Natural killer cell (primary cell): ENCODE measurements around the gene NRG3. TPM values are rescaled to one million over a fixed set of nuclear protein-coding genes. Genes with fewer than 3 reads are reported as not detected.

Source experiments
- ATAC-seq, 3 donors: fragments of 150-1000 bp in 2 of 3; fragments of 200-7000 bp in 1 of 3; cut with Tn5 transposase; 1 replicate in 1 of 3; 2 replicates in 2 of 3; pipeline ENCODE4 v1.10.0; 2021; ENCODE audit warnings: mild to moderate bottlenecking in 2 of 3, moderate library complexity in 2 of 3
- DNase-seq, 2 donors: peaks; one replicate each; pipeline versions ENCODE4 v3.0.0 to v3.0.0-alpha.2; 2013 to 2021; ENCODE audit warnings: mixed read lengths in 1 of 2
- H3K27ac ChIP-seq: one replicate; pipeline ENCODE4 v1.5.1; 2013; ENCODE audit warnings: mild to moderate bottlenecking, low read length
- H3K27me3 ChIP-seq: one replicate; pipeline ENCODE4 v1.6.1; 2013; ENCODE audit warnings: low read length; ENCODE audit not compliant: control insufficient read depth, insufficient read depth
- H3K36me3 ChIP-seq: one replicate; pipeline ENCODE4 v1.6.1; 2013; ENCODE audit warnings: low read length; ENCODE audit not compliant: control insufficient read depth, insufficient read depth
- H3K4me1 ChIP-seq: one replicate; pipeline ENCODE4 v1.6.1; 2013; ENCODE audit warnings: low read length; ENCODE audit not compliant: control insufficient read depth, insufficient read depth
- H3K4me3 ChIP-seq: one replicate; pipeline ENCODE4 v1.5.1; 2013; ENCODE audit warnings: low read length
- H3K9me3 ChIP-seq: one replicate; pipeline ENCODE4 v1.6.1; 2013; ENCODE audit warnings: low read length; ENCODE audit not compliant: control insufficient read depth, insufficient read depth
- H3K27ac Mint-ChIP-seq, 2 donors: one replicate each; pipeline ENCODE4 v1.8.0; 2022; ENCODE audit warnings: mild to moderate bottlenecking in 2 of 2, mixed read lengths in 2 of 2, moderate library complexity in 1 of 2
- H3K27me3 Mint-ChIP-seq, 2 donors: one replicate each; pipeline ENCODE4 v1.8.0; 2022; ENCODE audit warnings: low read depth in 2 of 2, mixed read lengths in 2 of 2
- H3K36me3 Mint-ChIP-seq: one replicate; pipeline ENCODE4 v1.8.0; 2022; ENCODE audit warnings: mixed read lengths
- H3K4me1 Mint-ChIP-seq, 2 donors: one replicate each; pipeline ENCODE4 v1.8.0; 2022; ENCODE audit warnings: mixed read lengths in 2 of 2
- H3K4me3 Mint-ChIP-seq: one replicate; pipeline ENCODE4 v1.8.0; 2022; ENCODE audit warnings: mild to moderate bottlenecking, moderate library complexity, mixed read lengths
- H3K9me3 Mint-ChIP-seq, 2 donors: one replicate each; pipeline ENCODE4 v1.8.0; 2022; ENCODE audit warnings: mixed read lengths in 2 of 2
- WGBS: methylation state at CpG from one replicate; pipeline ENCODE4 v1.1.7; 2013; ENCODE audit warnings: missing lambda C conversion rate; ENCODE audit not compliant: insufficient coverage; 5-methylcytosine and 5-hydroxymethylcytosine counted together
- intact Hi-C: fragments of 100-400 bp; cut with micrococcal nuclease; formaldehyde crosslinking; loops from one replicate; pipeline ENCODE4 v1.14.2; 2022
- total RNA-seq, 4 donors: library from RNA; stranded (reverse); fragments of 120-200 nt in 1 of 4; gene quantifications; one replicate each; pipeline versions ENCODE4 v1.2.3 to v1.2.4, GENCODE V29; 2013 to 2022
- TF ChIP-seq, protein P1 (sequence below): fragments of 200-600 bp; IDR thresholded peaks from one replicate; pipeline ENCODE4 v1.8.0; 2022; ENCODE audit warnings: antibody characterized with exemption

The NRG3 gene
- total RNA-seq, 3 donors from 2014 or later (not counting 1 experiment from before 2014, with no cell fraction given), result not detected

DNA sequence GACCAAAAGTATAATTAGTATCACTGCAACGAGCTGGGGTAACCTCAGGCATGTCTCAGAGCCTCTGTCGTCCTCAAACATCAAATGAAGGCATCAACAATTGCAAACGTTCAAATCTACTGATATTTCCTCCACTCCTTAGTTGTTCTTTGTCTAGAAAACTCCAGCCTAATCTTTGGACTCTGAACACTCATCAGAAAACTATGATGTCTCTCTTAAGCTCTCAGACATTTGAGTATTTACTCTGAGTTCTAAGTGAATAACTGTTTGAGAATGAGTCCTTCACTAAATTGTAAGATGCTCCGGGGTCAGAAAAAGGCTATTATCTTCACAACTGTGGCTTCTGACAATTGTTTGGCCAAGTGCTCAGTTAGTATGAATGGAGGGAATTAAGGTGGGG, 536.4 kb downstream of the NRG3 start:
- Mint-ChIP-seq H3K36me3 (no peaks in the 10 kb centered on the region), H3K27me3 (no peaks in the 10 kb centered on the region), H3K27ac (no peak overlapping the region), H3K4me1 (no peaks in the 10 kb centered on the region), H3K9me3 (peaks cover 4 to 15% of the 10 kb centered on the region in 2 donors), H3K4me3 (no peak overlapping the region)
- no peaks in the 10 kb centered on the region for H3K36me3 ChIP-seq
- H3K27me3 ChIP-seq, result no peaks in the 10 kb centered on the region
- DNase-seq, result no peak
- TF ChIP-seq, protein P1, sequence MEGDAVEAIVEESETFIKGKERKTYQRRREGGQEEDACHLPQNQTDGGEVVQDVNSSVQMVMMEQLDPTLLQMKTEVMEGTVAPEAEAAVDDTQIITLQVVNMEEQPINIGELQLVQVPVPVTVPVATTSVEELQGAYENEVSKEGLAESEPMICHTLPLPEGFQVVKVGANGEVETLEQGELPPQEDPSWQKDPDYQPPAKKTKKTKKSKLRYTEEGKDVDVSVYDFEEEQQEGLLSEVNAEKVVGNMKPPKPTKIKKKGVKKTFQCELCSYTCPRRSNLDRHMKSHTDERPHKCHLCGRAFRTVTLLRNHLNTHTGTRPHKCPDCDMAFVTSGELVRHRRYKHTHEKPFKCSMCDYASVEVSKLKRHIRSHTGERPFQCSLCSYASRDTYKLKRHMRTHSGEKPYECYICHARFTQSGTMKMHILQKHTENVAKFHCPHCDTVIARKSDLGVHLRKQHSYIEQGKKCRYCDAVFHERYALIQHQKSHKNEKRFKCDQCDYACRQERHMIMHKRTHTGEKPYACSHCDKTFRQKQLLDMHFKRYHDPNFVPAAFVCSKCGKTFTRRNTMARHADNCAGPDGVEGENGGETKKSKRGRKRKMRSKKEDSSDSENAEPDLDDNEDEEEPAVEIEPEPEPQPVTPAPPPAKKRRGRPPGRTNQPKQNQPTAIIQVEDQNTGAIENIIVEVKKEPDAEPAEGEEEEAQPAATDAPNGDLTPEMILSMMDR, result no peak
- ATAC-seq, result no peak
- intact Hi-C loops, result no loop called here
- H3K9me3 ChIP-seq, result peaks cover 4% of the 10 kb centered on the region
- H3K4me1 ChIP-seq, result no peaks in the 10 kb centered on the region
- H3K27ac ChIP-seq, result no peak overlapping the region
- 64% methylated on average over 4 of the region's 4 CpGs for WGBS
- no peak overlapping the region for H3K4me3 ChIP-seq

DNA sequence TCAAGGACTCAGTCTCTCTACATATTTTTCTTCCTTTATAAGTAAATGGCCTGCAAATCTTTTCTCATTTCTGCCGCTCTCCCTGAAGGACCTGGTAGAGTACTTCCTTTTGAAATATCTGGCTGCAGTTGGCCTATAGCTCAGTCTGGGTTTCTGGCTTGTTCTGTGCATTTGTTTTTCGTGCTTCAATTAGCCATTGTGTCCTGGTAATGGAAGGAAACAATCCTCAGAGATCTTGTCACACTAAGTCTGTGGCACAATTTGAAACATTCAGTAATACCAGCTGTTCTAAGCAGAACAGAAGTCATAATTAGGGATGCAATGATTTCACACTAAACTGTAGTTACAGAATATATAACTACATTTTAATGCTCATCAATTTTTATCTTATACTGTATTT, 545.0 kb downstream of the NRG3 start:
- Mint-ChIP-seq H3K36me3 (no peaks in the 10 kb centered on the region), H3K27me3 (no peaks in the 10 kb centered on the region), H3K4me3 (no peak overlapping the region), H3K27ac (no peak overlapping the region), H3K4me1 (no peaks in the 10 kb centered on the region), H3K9me3 (peaks cover 4 to 5% of the 10 kb centered on the region in 2 donors)
- intact Hi-C loops, result no loop called here
- WGBS, result 39% methylated on average over 2 of the region's 2 CpGs
- ATAC-seq (no peak), DNase-seq (no peak)
- no peaks in the 10 kb centered on the region for H3K9me3 ChIP-seq
- TF ChIP-seq, protein P1, result no peak
- no peaks in the 10 kb centered on the region for H3K36me3 ChIP-seq
- H3K4me1 ChIP-seq, result no peaks in the 10 kb centered on the region
- no peak overlapping the region for H3K27ac ChIP-seq
- H3K27me3 ChIP-seq, result no peaks in the 10 kb centered on the region
- H3K4me3 ChIP-seq, result no peak overlapping the region

- peaks cover 12 to 35% of the 10 kb centered on the region in 2 donors for H3K9me3 Mint-ChIP-seq
- Histone ChIP-seq H3K4me1 (no peaks in the 10 kb centered on the region), H3K9me3 (peaks cover 3% of the 10 kb centered on the region), H3K4me3 (no peak overlapping the region), H3K27me3 (no peaks in the 10 kb centered on the region), H3K27ac (no peak overlapping the region), H3K36me3 (no peaks in the 10 kb centered on the region)
- H3K27me3 Mint-ChIP-seq, result no peaks in the 10 kb centered on the region
- no peaks in the 10 kb centered on the region for H3K4me1 Mint-ChIP-seq
- DNase-seq (no peak), ATAC-seq (no peak)
- H3K36me3 Mint-ChIP-seq, result peaks cover 12% of the 10 kb centered on the region
- intact Hi-C loops, result no loop called here
- H3K27ac Mint-ChIP-seq, result no peak overlapping the region
- H3K4me3 Mint-ChIP-seq, result no peak overlapping the region
- TF ChIP-seq, protein P1, result no peak
Measured at GRCh38 chr10:82429302-82429701, 554.3 kb downstream of the NRG3 start.

DNA sequence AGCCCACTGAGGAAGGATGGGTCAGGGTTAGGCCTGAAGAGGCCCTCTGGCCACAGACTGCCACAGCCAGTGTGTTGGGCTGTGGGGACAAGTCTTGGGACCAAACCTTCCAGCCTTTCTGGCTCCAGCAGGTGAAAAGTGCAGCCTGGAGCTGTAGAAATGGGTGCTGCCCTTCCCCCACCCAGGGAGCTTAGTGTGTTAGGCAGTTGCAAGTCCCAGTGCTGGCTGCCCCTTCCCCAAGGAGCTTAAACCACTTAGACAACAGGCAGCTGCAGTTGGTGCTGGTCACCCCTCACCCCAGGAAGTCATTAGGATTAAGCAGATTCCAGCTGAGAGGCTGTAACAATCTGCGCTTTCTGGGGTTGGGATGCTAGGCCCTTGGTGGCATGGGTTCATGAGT, 563.3 kb downstream of the NRG3 start:
- peaks cover 10% of the 10 kb centered on the region for H3K9me3 ChIP-seq
- no peak for DNase-seq
- H3K27me3 ChIP-seq, result no peaks in the 10 kb centered on the region
- Mint-ChIP-seq H3K27me3 (no peaks in the 10 kb centered on the region), H3K27ac (no peak overlapping the region), H3K4me3 (no peak overlapping the region), H3K9me3 (peaks cover 9 to 15% of the 10 kb centered on the region in 2 donors), H3K4me1 (no peaks in the 10 kb centered on the region), H3K36me3 (no peaks in the 10 kb centered on the region)
- ATAC-seq, result no peak
- H3K4me1 ChIP-seq, result no peaks in the 10 kb centered on the region
- WGBS, result 100% methylated on average over 1 of the region's 1 CpG
- TF ChIP-seq, protein P1, result no peak
- no peak overlapping the region for H3K4me3 ChIP-seq
- H3K27ac ChIP-seq, result no peak overlapping the region
- no peaks in the 10 kb centered on the region for H3K36me3 ChIP-seq
- intact Hi-C loops, result no loop called here
